ENCODE results near the gene SH3RF1. TPM values are rescaled to one million over a fixed set of nuclear protein-coding genes. Genes with fewer than 3 reads are reported as not detected.

The SH3RF1 gene
- polyA plus RNA-seq, 2 donors = 1.8 to 3.1 TPM

GRCh38 chr4:169109035-169109675, 161.6 kb downstream of the SH3RF1 start:
- no peak overlapping the region for H3K27ac ChIP-seq (ENCODE audit: low read depth in 2 of 2, low read length in 1 of 2)
- H3K4me1 ChIP-seq (ENCODE audit: control insufficient read depth in 2 of 2, insufficient read depth in 2 of 2, low read length in 1 of 2) = no peaks in the 10 kb centered on the region
- WGBS, 2 donors = 77 to 88% methylated on average over 2 of the region's 2 CpGs
- H3K36me3 ChIP-seq (ENCODE audit: control insufficient read depth in 2 of 2, insufficient read depth in 2 of 2, low read length in 1 of 2) = peaks cover 0 to 5% of the 10 kb centered on the region in 2 donors
- no peak overlapping the region for H3K4me3 ChIP-seq (ENCODE audit: low read depth in 1 of 2, low read length in 2 of 2)
- no peaks in the 10 kb centered on the region for H3K27me3 ChIP-seq (ENCODE audit: control insufficient read depth in 1 of 2, insufficient read depth in 2 of 2, low read length in 2 of 2)
- no peaks in the 10 kb centered on the region for H3K9me3 ChIP-seq (ENCODE audit: control insufficient read depth in 2 of 2, insufficient read depth in 1 of 2, low read depth in 1 of 2, low read length in 1 of 2)

- H3K27me3 ChIP-seq (ENCODE audit: control insufficient read depth in 1 of 2, insufficient read depth in 2 of 2, low read length in 2 of 2) = no peaks in the 10 kb centered on the region
- 94 to 97% methylated on average over 4 of the region's 4 CpGs for whole genome bisulfite sequencing, 2 donors
- H3K36me3 ChIP-seq (ENCODE audit: control insufficient read depth in 2 of 2, insufficient read depth in 2 of 2, low read length in 1 of 2) = peaks cover 0 to 5% of the 10 kb centered on the region in 2 donors
- no peaks in the 10 kb centered on the region for H3K9me3 ChIP-seq (ENCODE audit: control insufficient read depth in 2 of 2, insufficient read depth in 1 of 2, low read depth in 1 of 2, low read length in 1 of 2)
- H3K4me1 ChIP-seq (ENCODE audit: control insufficient read depth in 2 of 2, insufficient read depth in 2 of 2, low read length in 1 of 2) = no peaks in the 10 kb centered on the region
- H3K27ac ChIP-seq (ENCODE audit: low read depth in 2 of 2, low read length in 1 of 2) = no peak overlapping the region
- H3K4me3 ChIP-seq (ENCODE audit: low read depth in 1 of 2, low read length in 2 of 2) = no peak overlapping the region
These were observed 162.5 kb downstream of the SH3RF1 start for GRCh38 chr4:169108303-169108702.

- no peaks in the 10 kb centered on the region for H3K4me1 ChIP-seq (ENCODE audit: control insufficient read depth in 2 of 2, insufficient read depth in 2 of 2, low read length in 1 of 2)
- H3K4me3 ChIP-seq (ENCODE audit: low read depth in 1 of 2, low read length in 2 of 2) = no peak overlapping the region
- H3K27me3 ChIP-seq (ENCODE audit: control insufficient read depth in 1 of 2, insufficient read depth in 2 of 2, low read length in 2 of 2) = no peaks in the 10 kb centered on the region
- no peak overlapping the region for H3K27ac ChIP-seq (ENCODE audit: low read depth in 2 of 2, low read length in 1 of 2)
- WGBS, 2 donors = 77 to 89% methylated on average over 2 of the region's 2 CpGs
- H3K9me3 ChIP-seq (ENCODE audit: control insufficient read depth in 2 of 2, insufficient read depth in 1 of 2, low read depth in 1 of 2, low read length in 1 of 2) = no peaks in the 10 kb centered on the region
- peaks cover 0 to 5% of the 10 kb centered on the region in 2 donors for H3K36me3 ChIP-seq (ENCODE audit: control insufficient read depth in 2 of 2, insufficient read depth in 2 of 2, low read length in 1 of 2)
These were observed 163.2 kb downstream of the SH3RF1 start for GRCh38 chr4:169107528-169107927.

- H3K27ac ChIP-seq (ENCODE audit: low read depth in 2 of 2, low read length in 1 of 2) = no peak overlapping the region
- 76 to 90% methylated on average over 16 of the region's 16 CpGs for WGBS, 2 donors
- H3K27me3 ChIP-seq (ENCODE audit: control insufficient read depth in 1 of 2, insufficient read depth in 2 of 2, low read length in 2 of 2) = no peaks in the 10 kb centered on the region
- H3K9me3 ChIP-seq (ENCODE audit: control insufficient read depth in 2 of 2, insufficient read depth in 1 of 2, low read depth in 1 of 2, low read length in 1 of 2) = no peaks in the 10 kb centered on the region
- H3K4me3 ChIP-seq (ENCODE audit: low read depth in 1 of 2, low read length in 2 of 2) = no peak overlapping the region
- H3K36me3 ChIP-seq (ENCODE audit: control insufficient read depth in 2 of 2, insufficient read depth in 2 of 2, low read length in 1 of 2) = peaks cover 0 to 5% of the 10 kb centered on the region in 2 donors
- no peaks in the 10 kb centered on the region for H3K4me1 ChIP-seq (ENCODE audit: control insufficient read depth in 2 of 2, insufficient read depth in 2 of 2, low read length in 1 of 2)
These were observed 164.0 kb downstream of the SH3RF1 start for GRCh38 chr4:169106696-169107229.

- Histone ChIP-seq H3K27me3 (ENCODE audit: control insufficient read depth in 1 of 2, insufficient read depth in 2 of 2, low read length in 2 of 2) (no peaks in the 10 kb centered on the region), H3K4me1 (ENCODE audit: control insufficient read depth in 2 of 2, insufficient read depth in 2 of 2, low read length in 1 of 2) (no peaks in the 10 kb centered on the region), H3K36me3 (ENCODE audit: control insufficient read depth in 2 of 2, insufficient read depth in 2 of 2, low read length in 1 of 2) (peaks cover 0 to 5% of the 10 kb centered on the region in 2 donors), H3K27ac (ENCODE audit: low read depth in 2 of 2, low read length in 1 of 2) (no peak overlapping the region), H3K4me3 (ENCODE audit: low read depth in 1 of 2, low read length in 2 of 2) (no peak overlapping the region), H3K9me3 (ENCODE audit: control insufficient read depth in 2 of 2, insufficient read depth in 1 of 2, low read depth in 1 of 2, low read length in 1 of 2) (no peaks in the 10 kb centered on the region)
- WGBS, 2 donors = 94 to 96% methylated on average over 6 of the region's 6 CpGs
These were observed 165.1 kb downstream of the SH3RF1 start for GRCh38 chr4:169105620-169106019.

GRCh38 chr4:169103966-169104412, 166.8 kb downstream of the SH3RF1 start:
- Histone ChIP-seq H3K4me1 (ENCODE audit: control insufficient read depth in 2 of 2, insufficient read depth in 2 of 2, low read length in 1 of 2) (no peaks in the 10 kb centered on the region), H3K36me3 (ENCODE audit: control insufficient read depth in 2 of 2, insufficient read depth in 2 of 2, low read length in 1 of 2) (peaks cover 0 to 5% of the 10 kb centered on the region in 2 donors)

GRCh38 chr4:169102026-169102425, 168.7 kb downstream of the SH3RF1 start:
- no peak overlapping the region for H3K27ac ChIP-seq (ENCODE audit: low read depth in 2 of 2, low read length in 1 of 2)
- WGBS, 2 donors = 54 to 73% methylated on average over 2 of the region's 2 CpGs
- H3K4me1 ChIP-seq (ENCODE audit: control insufficient read depth in 2 of 2, insufficient read depth in 2 of 2, low read length in 1 of 2) = no peaks in the 10 kb centered on the region
- H3K36me3 ChIP-seq (ENCODE audit: control insufficient read depth in 2 of 2, insufficient read depth in 2 of 2, low read length in 1 of 2) = peaks cover 0 to 5% of the 10 kb centered on the region in 2 donors
- H3K4me3 ChIP-seq (ENCODE audit: low read depth in 1 of 2, low read length in 2 of 2) = no peak overlapping the region
- H3K9me3 ChIP-seq (ENCODE audit: control insufficient read depth in 2 of 2, insufficient read depth in 1 of 2, low read depth in 1 of 2, low read length in 1 of 2) = no peaks in the 10 kb centered on the region
- H3K27me3 ChIP-seq (ENCODE audit: control insufficient read depth in 1 of 2, insufficient read depth in 2 of 2, low read length in 2 of 2) = no peaks in the 10 kb centered on the region

More at GRCh38 chr4:169103966-169104412, 166.8 kb downstream of the SH3RF1 start:
- no peaks in the 10 kb centered on the region for H3K27me3 ChIP-seq (ENCODE audit: control insufficient read depth in 1 of 2, insufficient read depth in 2 of 2, low read length in 2 of 2)
- H3K9me3 ChIP-seq (ENCODE audit: control insufficient read depth in 2 of 2, insufficient read depth in 1 of 2, low read depth in 1 of 2, low read length in 1 of 2) = no peaks in the 10 kb centered on the region
- no peak overlapping the region for H3K27ac ChIP-seq (ENCODE audit: low read depth in 2 of 2, low read length in 1 of 2)
- 62 to 80% methylated on average over 3 of the region's 3 CpGs for WGBS, 2 donors
- H3K4me3 ChIP-seq (ENCODE audit: low read depth in 1 of 2, low read length in 2 of 2) = no peak overlapping the region

GRCh38 chr4:169100670-169101101, 170.1 kb downstream of the SH3RF1 start:
- no peaks in the 10 kb centered on the region for H3K27me3 ChIP-seq (ENCODE audit: control insufficient read depth in 1 of 2, insufficient read depth in 2 of 2, low read length in 2 of 2)
- H3K36me3 ChIP-seq (ENCODE audit: control insufficient read depth in 2 of 2, insufficient read depth in 2 of 2, low read length in 1 of 2) = peaks cover 0 to 2% of the 10 kb centered on the region in 2 donors
- 83 to 87% methylated on average over 4 of the region's 4 CpGs for WGBS, 2 donors
- no peak overlapping the region for H3K27ac ChIP-seq (ENCODE audit: low read depth in 2 of 2, low read length in 1 of 2)
- H3K4me1 ChIP-seq (ENCODE audit: control insufficient read depth in 2 of 2, insufficient read depth in 2 of 2, low read length in 1 of 2) = no peaks in the 10 kb centered on the region
- no peaks in the 10 kb centered on the region for H3K9me3 ChIP-seq (ENCODE audit: control insufficient read depth in 2 of 2, insufficient read depth in 1 of 2, low read depth in 1 of 2, low read length in 1 of 2)
- no peak overlapping the region for H3K4me3 ChIP-seq (ENCODE audit: low read depth in 1 of 2, low read length in 2 of 2)

- Histone ChIP-seq H3K36me3 (ENCODE audit: control insufficient read depth in 2 of 2, insufficient read depth in 2 of 2, low read length in 1 of 2) (peaks cover 2 to 3% of the 10 kb centered on the region in 2 donors), H3K9me3 (ENCODE audit: control insufficient read depth in 2 of 2, insufficient read depth in 1 of 2, low read depth in 1 of 2, low read length in 1 of 2) (no peaks in the 10 kb centered on the region), H3K4me3 (ENCODE audit: low read depth in 1 of 2, low read length in 2 of 2) (no peak overlapping the region), H3K4me1 (ENCODE audit: control insufficient read depth in 2 of 2, insufficient read depth in 2 of 2, low read length in 1 of 2) (no peaks in the 10 kb centered on the region), H3K27ac (ENCODE audit: low read depth in 2 of 2, low read length in 1 of 2) (no peak overlapping the region), H3K27me3 (ENCODE audit: control insufficient read depth in 1 of 2, insufficient read depth in 2 of 2, low read length in 2 of 2) (no peaks in the 10 kb centered on the region)
- 54 to 60% methylated on average over 3 of the region's 3 CpGs for WGBS, 2 donors
These were observed 171.0 kb downstream of the SH3RF1 start for GRCh38 chr4:169099771-169100180.
